22Rv1 (cell line): ENCODE results near the gene ASAP2.

Experiments
- CTCF ChIP-seq: fragments of 450-650 bp; IDR thresholded peaks from 2 replicates; pipeline ENCODE4 v1.5.1; 2017; ENCODE audit warnings: mild to moderate bottlenecking
- ZFX ChIP-seq: fragments of 450-650 bp; IDR thresholded peaks from 2 replicates; pipeline ENCODE4 v1.6.1; 2017; ENCODE audit warnings: antibody characterized with exemption, borderline replicate concordance

GRCh38 chr2:9332136-9332852, 125.7 kb downstream of the ASAP2 start:
- TF ChIP-seq CTCF, result no peak
- no peak for TF ChIP-seq ZFX
